GM12878 (cell line): Measurements from ENCODE around the gene NEXMIF. TPM values are rescaled to one million over a fixed set of nuclear protein-coding genes. Genes with fewer than 3 reads are reported as not detected.

Experiments
- BHLHE40 ChIP-seq, 2 experiments: fragments of 450-650 bp in 1 of 2; IDR thresholded peaks; 2 replicates each; pipeline ENCODE4 v1.6.1; 2011 to 2017; ENCODE audit warnings: low read depth in 2 of 2, borderline replicate concordance in 1 of 2, improper control_type of control experiment in 1 of 2, low read length in 1 of 2, mild to moderate bottlenecking in 1 of 2
- E2F8 ChIP-seq: fragments of 450-650 bp; IDR thresholded peaks from 2 replicates; pipeline ENCODE4 v1.6.1; 2018; ENCODE audit warnings: mild to moderate bottlenecking, low read depth, moderate library complexity; ENCODE audit not compliant: partially characterized antibody
- HDAC2 ChIP-seq: fragments of 200-600 bp; sonication (generic); IDR thresholded peaks from 2 replicates; pipeline ENCODE4 v1.6.1; 2017
- MAX ChIP-seq: IDR thresholded peaks from 2 replicates; pipeline ENCODE4 v1.6.1; 2012; ENCODE audit warnings: low read depth, low read length, improper control_type of control experiment
- MYC ChIP-seq: IDR thresholded peaks from 2 replicates; pipeline ENCODE4 v1.6.1; 2011; ENCODE audit warnings: mild to moderate bottlenecking, low read length, moderate library complexity, inconsistent platforms; ENCODE audit not compliant: insufficient read depth, insufficient replicate concordance, insufficient read length, severe bottlenecking
- PKNOX1 ChIP-seq: fragments of 450-650 bp; IDR thresholded peaks from 2 replicates; pipeline ENCODE4 v1.6.1; 2016; ENCODE audit warnings: mild to moderate bottlenecking
- ZBTB4 ChIP-seq: fragments of 450-650 bp; formaldehyde crosslinking; IDR thresholded peaks from 2 replicates; pipeline ENCODE4 v1.4.0; 2022; ENCODE audit warnings: mild to moderate bottlenecking, moderate library complexity
- ZBTB40 ChIP-seq: fragments of 450-650 bp; IDR thresholded peaks from 2 replicates; pipeline ENCODE4 v1.6.1; 2016; ENCODE audit warnings: mild to moderate bottlenecking, moderate library complexity, borderline replicate concordance
- ZNF274 ChIP-seq: IDR thresholded peaks from one replicate; pipeline ENCODE4 v1.8.0; 2011; ENCODE audit not compliant: insufficient read length, insufficient read depth
- ZNF622 ChIP-seq: fragments of 450-650 bp; IDR thresholded peaks from 2 replicates; pipeline ENCODE4 v1.6.1; 2017; ENCODE audit warnings: mild to moderate bottlenecking, inconsistent platforms
- polyA plus RNA-seq, 11 experiments: library from polyadenylated mRNA; depleted of rRNA in 4 of 11; unstranded in 6 of 11; stranded (reverse) in 5 of 11; fragments of >200 nt; fragmentation: Nextera tagmentation in 4 of 11; fragmentation: Illumina TruSeq in 1 of 11; extraction: Ambion mirVana in 4 of 11; extraction: Trizol in 1 of 11; gene quantifications; 1 replicate in 1 of 11; 2 replicates in 10 of 11; pipeline versions ENCODE4 v1.2.1 to v1.2.3, GENCODE V29; 2011 to 2016; ENCODE audit warnings: inconsistent platforms in 2 of 11, missing spikeins in 2 of 11, low read depth in 1 of 11
- total RNA-seq, 4 experiments: library from RNA; depleted of rRNA in 3 of 4; stranded (reverse); fragments of >200 nt in 3 of 4; fragmentation: Illumina TruSeq in 1 of 4; extraction: Trizol in 1 of 4; gene quantifications; 2 replicates each; pipeline versions ENCODE4 v1.2.1 to v1.2.3, GENCODE V29; 2013 to 2021

The NEXMIF gene
- total and polyA plus RNA-seq, 10 of the 15 experiments (the other 5 are each of a cell fraction or from before 2014, with no cell fraction given), result 0.75 to 10.4 (median 4.3) TPM

GRCh38 chrX:74774988-74775387, 150.3 kb downstream of the NEXMIF start (continued):
- TF ChIP-seq PKNOX1 (no peak), MYC (no peak), ZBTB40 (no peak), BHLHE40 (IDR thresholded peaks at IDR 0.05; ENCODE audit: borderline replicate concordance in 1 of 2, low read depth in 2 of 2, low read length in 1 of 2) (no peak), HDAC2 (no peak), ZNF622 (no peak), MAX (no peak), E2F8 (no peak), ZNF274 (no peak), ZBTB4 (CRISPR knock-in tag) (no peak)
